NCI-H510A treated with DMSO at 0.1 percent for 48 hours (cell line): ENCODE measurements around the gene SSTR3.

ENCODE experiments used
- DNase-seq: peaks from one replicate; lab custom pipeline; 2025; lab: John Stamatoyannopoulos, UW

Gene SSTR3

GRCh38 chr22:37166675-37167066 is 45.6 kb downstream of the SSTR3 start:
- DNase-seq = peak; percentile 1

GRCh38 chr22:37165940-37166674 is 46.2 kb downstream of the SSTR3 start:
- no peak for DNase-seq

GRCh38 chr22:37165066-37165465 is 47.2 kb downstream of the SSTR3 start:
- DNase-seq = no peak

GRCh38 chr22:37164505-37164887 is 47.8 kb downstream of the SSTR3 start:
- no peak for DNase-seq

GRCh38 chr22:37163575-37164504 is 48.4 kb downstream of the SSTR3 start:
- DNase-seq = no peak

GRCh38 chr22:37163096-37163489 is 49.2 kb downstream of the SSTR3 start:
- DNase-seq = no peak

- DNase-seq = no peak
Observed at GRCh38 chr22:37162221-37163095, 49.8 kb downstream of the SSTR3 start.

- DNase-seq = no peak
Observed at GRCh38 chr22:37161443-37161842, 50.8 kb downstream of the SSTR3 start.

- no peak for DNase-seq
Observed at GRCh38 chr22:37160027-37160426, 52.2 kb downstream of the SSTR3 start.

- no peak for DNase-seq
Observed at GRCh38 chr22:37158963-37159290, 53.4 kb downstream of the SSTR3 start.

GRCh38 chr22:37157516-37158285 is 54.6 kb downstream of the SSTR3 start:
- DNase-seq = no peak

GRCh38 chr22:37156686-37157435 is 55.4 kb downstream of the SSTR3 start:
- DNase-seq = no peak

- no peak for DNase-seq
Observed at GRCh38 chr22:37155971-37156370, 56.3 kb downstream of the SSTR3 start.

- no peak for DNase-seq
Observed at GRCh38 chr22:37154925-37155712, 57.2 kb downstream of the SSTR3 start.
